IMR-90 (cell line): Measurements from ENCODE around the gene FNBP1L. TPM values are rescaled to one million over a fixed set of nuclear protein-coding genes. Genes with fewer than 3 reads are reported as not detected.

Source experiments
- CTCF ChIP-seq: conservative IDR thresholded peaks from 2 replicates; pipeline ENCODE4 v1.5.1; 2012; ENCODE audit warnings: mild to moderate bottlenecking, low read depth, low read length, improper control_type of control experiment
- MAZ ChIP-seq: IDR thresholded peaks from 2 replicates; pipeline ENCODE4 v1.6.1; 2012; ENCODE audit warnings: low read depth, mild to moderate bottlenecking, low read length, improper control_type of control experiment, moderate library complexity, borderline replicate concordance
- RCOR1 ChIP-seq: IDR thresholded peaks from 2 replicates; pipeline ENCODE4 v1.6.1; 2012; ENCODE audit warnings: mild to moderate bottlenecking, low read length, improper control_type of control experiment; ENCODE audit not compliant: insufficient replicate concordance
- SMC3 ChIP-seq: fragments of 150-350 bp; IDR thresholded peaks from 2 replicates; pipeline ENCODE4 v1.6.1; 2016; ENCODE audit warnings: low read depth, mild to moderate bottlenecking, antibody characterized with exemption, low read length, moderate library complexity
- polyA plus RNA-seq, 3 experiments: library from polyadenylated mRNA; depleted of rRNA; stranded (reverse); fragments of >200 nt; gene quantifications; 2 replicates each; pipeline ENCODE4 v1.2.3, GENCODE V29; 2012; ENCODE audit warnings: low replicate concordance in 1 of 3
- total RNA-seq: library from RNA; depleted of rRNA; stranded (reverse); fragments of >200 nt; gene quantifications from 2 replicates; pipeline ENCODE4 v1.2.3, GENCODE V29; 2012

FNBP1L gene
- total and polyA plus RNA-seq, 2 of the 4 experiments (the other 2 are of a cell fraction), result 9.3 to 15.2 TPM

GRCh38 chr1:93448292-93448982, 519 bp downstream of the FNBP1L start (continued):
- no peak for TF ChIP-seq CTCF
- TF ChIP-seq MAZ, result no peak
- no peak for TF ChIP-seq SMC3
- no peak for TF ChIP-seq RCOR1
